Effector memory CD8-positive, alpha-beta T cell (primary cell): Measurements from ENCODE around the gene CFAP45.

Source experiments
- ATAC-seq: fragments of 150-1000 bp; cut with Tn5 transposase; replicated peaks from 2 replicates; pipeline ENCODE4 v1.10.0; 2021; ENCODE audit warnings: mild to moderate bottlenecking, moderate library complexity
- DNase-seq, 3 experiments: peaks; one replicate each; pipeline ENCODE4 v3.0.0; 2021
- H3K27ac Mint-ChIP-seq, 2 donors: one replicate each; pipeline ENCODE4 v1.8.0; 2022; ENCODE audit warnings: mild to moderate bottlenecking in 2 of 2, mixed read lengths in 2 of 2, moderate library complexity in 2 of 2
- H3K27me3 Mint-ChIP-seq, 2 donors: one replicate each; pipeline ENCODE4 v1.8.0; 2022; ENCODE audit warnings: mixed read lengths in 2 of 2
- H3K36me3 Mint-ChIP-seq: one replicate; pipeline ENCODE4 v1.8.0; 2022; ENCODE audit warnings: mild to moderate bottlenecking, moderate library complexity, mixed read lengths; ENCODE audit not compliant: insufficient read depth
- H3K4me1 Mint-ChIP-seq, 2 donors: one replicate each; pipeline ENCODE4 v1.8.0; 2022; ENCODE audit warnings: low read depth in 2 of 2, mixed read lengths in 2 of 2
- H3K4me3 Mint-ChIP-seq, 2 donors: one replicate each; pipeline ENCODE4 v1.8.0; 2022; ENCODE audit warnings: mild to moderate bottlenecking in 2 of 2, mixed read lengths in 2 of 2, moderate library complexity in 2 of 2
- H3K9me3 Mint-ChIP-seq, 2 donors: one replicate each; pipeline ENCODE4 v1.8.0; 2022; ENCODE audit warnings: mixed read lengths in 2 of 2

CFAP45 gene

GRCh38 chr1:159940006-159940620 lies 40.1 kb upstream of the CFAP45 start:
- DNase-seq (no peak), ATAC-seq (no peak)
- Mint-ChIP-seq H3K4me3 (no peak overlapping the region), H3K27ac (no peak overlapping the region), H3K9me3 (no peaks in the 10 kb centered on the region), H3K36me3 (peaks cover 3% of the 10 kb centered on the region), H3K4me1 (peaks cover 5 to 12% of the 10 kb centered on the region in 2 donors), H3K27me3 (peaks cover 24 to 60% of the 10 kb centered on the region in 2 donors)

- Mint-ChIP-seq H3K27ac (no peak overlapping the region), H3K4me3 (no peak overlapping the region), H3K9me3 (no peaks in the 10 kb centered on the region), H3K36me3 (peaks cover 3% of the 10 kb centered on the region), H3K4me1 (peaks cover under 1 to 8% of the 10 kb centered on the region in 2 donors), H3K27me3 (peaks cover 19 to 58% of the 10 kb centered on the region in 2 donors)
- ATAC-seq (no peak), DNase-seq (no peak)
Measured at GRCh38 chr1:159939678-159940002, 39.7 kb upstream of the CFAP45 start.

- peaks cover 0 to 6% of the 10 kb centered on the region in 2 donors for H3K4me1 Mint-ChIP-seq
- H3K27ac Mint-ChIP-seq, result no peak overlapping the region
- ATAC-seq (no peak), DNase-seq (no peak)
- no peak overlapping the region for H3K4me3 Mint-ChIP-seq
- peaks cover 14 to 52% of the 10 kb centered on the region in 2 donors for H3K27me3 Mint-ChIP-seq
- H3K9me3 Mint-ChIP-seq, result no peaks in the 10 kb centered on the region
- peaks cover 3% of the 10 kb centered on the region for H3K36me3 Mint-ChIP-seq
Measured at GRCh38 chr1:159938905-159939677, 39.1 kb upstream of the CFAP45 start.

- Mint-ChIP-seq H3K4me1 (peaks cover 0 to 6% of the 10 kb centered on the region in 2 donors), H3K36me3 (peaks cover 3% of the 10 kb centered on the region), H3K27ac (peak overlapping the region in 1 of 2 donors; percentile 13), H3K27me3 (peaks cover 7 to 45% of the 10 kb centered on the region in 2 donors), H3K4me3 (no peak overlapping the region), H3K9me3 (no peaks in the 10 kb centered on the region)
- ATAC-seq (no peak), DNase-seq (no peak)
Measured at GRCh38 chr1:159938211-159938852, 38.4 kb upstream of the CFAP45 start.

GRCh38 chr1:159937054-159937750 lies 37.2 kb upstream of the CFAP45 start:
- H3K36me3 Mint-ChIP-seq, result peaks cover 3% of the 10 kb centered on the region
- H3K27ac Mint-ChIP-seq, result no peak overlapping the region
- H3K4me1 Mint-ChIP-seq, result peaks cover 0 to 6% of the 10 kb centered on the region in 2 donors
- ATAC-seq, result no peak
- H3K27me3 Mint-ChIP-seq, result peaks cover 5 to 33% of the 10 kb centered on the region in 2 donors
- no peak for DNase-seq
- H3K4me3 Mint-ChIP-seq, result no peak overlapping the region
- H3K9me3 Mint-ChIP-seq, result no peaks in the 10 kb centered on the region

- Mint-ChIP-seq H3K9me3 (no peaks in the 10 kb centered on the region), H3K4me1 (peaks cover 0 to 6% of the 10 kb centered on the region in 2 donors), H3K4me3 (no peak overlapping the region), H3K27me3 (peaks cover 5 to 25% of the 10 kb centered on the region in 2 donors), H3K36me3 (peaks cover 3% of the 10 kb centered on the region), H3K27ac (no peak overlapping the region)
- DNase-seq (peak; percentile 82 to 88 (median 85)), ATAC-seq (peak; percentile 91)
Measured at GRCh38 chr1:159936273-159936904, 36.4 kb upstream of the CFAP45 start.

- ATAC-seq (no peak), DNase-seq (no peak)
- H3K36me3 Mint-ChIP-seq, result peaks cover 6% of the 10 kb centered on the region
- H3K4me3 Mint-ChIP-seq, result no peak overlapping the region
- H3K27ac Mint-ChIP-seq, result no peak overlapping the region
- no peaks in the 10 kb centered on the region for H3K9me3 Mint-ChIP-seq
- H3K27me3 Mint-ChIP-seq, result peaks cover 5 to 23% of the 10 kb centered on the region in 2 donors
- peaks cover 0 to 6% of the 10 kb centered on the region in 2 donors for H3K4me1 Mint-ChIP-seq
Measured at GRCh38 chr1:159935719-159936272, 35.8 kb upstream of the CFAP45 start.

- Mint-ChIP-seq H3K4me1 (peaks cover 0 to 8% of the 10 kb centered on the region in 2 donors), H3K36me3 (peaks cover 6% of the 10 kb centered on the region), H3K9me3 (no peaks in the 10 kb centered on the region), H3K4me3 (no peak overlapping the region), H3K27ac (no peak overlapping the region), H3K27me3 (peaks cover 5 to 23% of the 10 kb centered on the region in 2 donors)
- no peak for DNase-seq
- ATAC-seq, result no peak
Measured at GRCh38 chr1:159935305-159935704, 35.3 kb upstream of the CFAP45 start.

GRCh38 chr1:159934136-159935039 lies 34.4 kb upstream of the CFAP45 start:
- peaks cover 5 to 21% of the 10 kb centered on the region in 2 donors for H3K27me3 Mint-ChIP-seq
- no peaks in the 10 kb centered on the region for H3K9me3 Mint-ChIP-seq
- no peak overlapping the region for H3K4me3 Mint-ChIP-seq
- H3K36me3 Mint-ChIP-seq, result peaks cover 6% of the 10 kb centered on the region
- DNase-seq, result no peak
- peaks cover 0 to 8% of the 10 kb centered on the region in 2 donors for H3K4me1 Mint-ChIP-seq
- ATAC-seq, result no peak
- H3K27ac Mint-ChIP-seq, result peak overlapping the region in 1 of 2 donors; percentile 30

GRCh38 chr1:159933347-159933746 lies 33.4 kb upstream of the CFAP45 start:
- no peak overlapping the region for H3K27ac Mint-ChIP-seq
- H3K4me3 Mint-ChIP-seq, result no peak overlapping the region
- DNase-seq, result no peak
- H3K36me3 Mint-ChIP-seq, result peaks cover 10% of the 10 kb centered on the region
- H3K27me3 Mint-ChIP-seq, result peaks cover 0 to 28% of the 10 kb centered on the region in 2 donors
- no peak for ATAC-seq
- no peaks in the 10 kb centered on the region for H3K9me3 Mint-ChIP-seq
- H3K4me1 Mint-ChIP-seq, result peaks cover 0 to 8% of the 10 kb centered on the region in 2 donors

GRCh38 chr1:159932296-159933285 lies 32.6 kb upstream of the CFAP45 start:
- no peak for DNase-seq

More at GRCh38 chr1:159932296-159933285, 32.6 kb upstream of the CFAP45 start:
- H3K4me3 Mint-ChIP-seq, result no peak overlapping the region
- H3K9me3 Mint-ChIP-seq, result no peaks in the 10 kb centered on the region
- peaks cover 0 to 8% of the 10 kb centered on the region in 2 donors for H3K4me1 Mint-ChIP-seq
- no peak overlapping the region for H3K27ac Mint-ChIP-seq
- H3K36me3 Mint-ChIP-seq, result peaks cover 10% of the 10 kb centered on the region
- peaks cover 0 to 28% of the 10 kb centered on the region in 2 donors for H3K27me3 Mint-ChIP-seq
- ATAC-seq, result no peak
